ENCODE data around the gene GLS2. TPM values are rescaled to one million over a fixed set of nuclear protein-coding genes. Genes with fewer than 3 reads are reported as not detected.

The GLS2 gene
- total RNA-seq, 1 donor from 2014 or later: 2.3 TPM

GRCh38 chr12:56476972-56477432 is 11.0 kb downstream of the GLS2 start:
- Mint-ChIP-seq H3K4me3 (no peak overlapping the region), H3K4me1 (no peaks in the 10 kb centered on the region), H3K27ac (no peak overlapping the region), H3K27me3 (ENCODE audit: insufficient read depth, low read depth) (peaks cover 2% of the 10 kb centered on the region), H3K9me3 (no peaks in the 10 kb centered on the region), H3K36me3 (peaks cover 9% of the 10 kb centered on the region)
- no peak overlapping the region for H3K27ac ChIP-seq
- no peaks in the 10 kb centered on the region for H3K4me1 ChIP-seq
- no peaks in the 10 kb centered on the region for H3K36me3 ChIP-seq
- H2AFZ ChIP-seq (replicated peaks): no peak overlapping the region
- peaks cover 2% of the 10 kb centered on the region for H3K79me2 ChIP-seq (ENCODE audit: low read depth)
- no peak for TF ChIP-seq EZH2phosphoT487 (IDR thresholded peaks at IDR 0.05)
- no peak for TF ChIP-seq CTCF (IDR thresholded peaks at IDR 0.05)
- no peak for TF ChIP-seq EZH2 (IDR thresholded peaks at IDR 0.05)
- no peak overlapping the region for H3K4me2 ChIP-seq
- no peaks in the 10 kb centered on the region for H3K9me3 ChIP-seq (ENCODE audit: low read depth)
- no peak for DNase-seq (ENCODE audit: low spot score)
- H3K27me3 ChIP-seq: no peaks in the 10 kb centered on the region
- H3K9ac ChIP-seq: no peak overlapping the region
- peaks cover 3% of the 10 kb centered on the region for H3F3A ChIP-seq (ENCODE audit: low read depth)
- H4K20me1 ChIP-seq (ENCODE audit: low read depth): no peaks in the 10 kb centered on the region
- H3K4me3 ChIP-seq: no peak overlapping the region

- Mint-ChIP-seq H3K36me3 (peaks cover 9% of the 10 kb centered on the region), H3K4me1 (no peaks in the 10 kb centered on the region), H3K4me3 (no peak overlapping the region), H3K27ac (no peak overlapping the region), H3K9me3 (no peaks in the 10 kb centered on the region), H3K27me3 (ENCODE audit: insufficient read depth, low read depth) (peaks cover 2% of the 10 kb centered on the region)
- no peaks in the 10 kb centered on the region for H3K27me3 ChIP-seq
- H3K79me2 ChIP-seq (ENCODE audit: low read depth): peaks cover 10% of the 10 kb centered on the region
- no peak overlapping the region for H3K4me3 ChIP-seq
- H3K36me3 ChIP-seq: no peaks in the 10 kb centered on the region
- H3K9me3 ChIP-seq (ENCODE audit: low read depth): no peaks in the 10 kb centered on the region
- no peak for DNase-seq (ENCODE audit: low spot score)
- H3K4me2 ChIP-seq: no peak overlapping the region
- H2AFZ ChIP-seq (replicated peaks): no peak overlapping the region
- H4K20me1 ChIP-seq (ENCODE audit: low read depth): no peaks in the 10 kb centered on the region
- peaks cover 3% of the 10 kb centered on the region for H3F3A ChIP-seq (ENCODE audit: low read depth)
- H3K27ac ChIP-seq: no peak overlapping the region
- TF ChIP-seq CTCF (IDR thresholded peaks at IDR 0.05): no peak
- TF ChIP-seq EZH2 (IDR thresholded peaks at IDR 0.05): no peak
- no peak for TF ChIP-seq EZH2phosphoT487 (IDR thresholded peaks at IDR 0.05)
- H3K9ac ChIP-seq: no peak overlapping the region
- no peaks in the 10 kb centered on the region for H3K4me1 ChIP-seq
Observed at GRCh38 chr12:56476143-56476542, 11.8 kb downstream of the GLS2 start.

- Mint-ChIP-seq H3K9me3 (no peaks in the 10 kb centered on the region), H3K4me3 (no peak overlapping the region), H3K4me1 (peaks cover 7% of the 10 kb centered on the region), H3K36me3 (peaks cover 12% of the 10 kb centered on the region), H3K27me3 (ENCODE audit: insufficient read depth, low read depth) (peaks cover 2% of the 10 kb centered on the region), H3K27ac (no peak overlapping the region)
- Histone ChIP-seq H3F3A (ENCODE audit: low read depth) (peaks cover 13% of the 10 kb centered on the region), H3K9me3 (ENCODE audit: low read depth) (no peaks in the 10 kb centered on the region), H2AFZ (replicated peaks) (no peak overlapping the region), H3K27ac (no peak overlapping the region), H3K4me2 (no peak overlapping the region), H3K36me3 (no peaks in the 10 kb centered on the region), H3K27me3 (no peaks in the 10 kb centered on the region), H3K4me3 (no peak overlapping the region), H4K20me1 (ENCODE audit: low read depth) (no peaks in the 10 kb centered on the region), H3K9ac (no peak overlapping the region), H3K4me1 (peaks cover 4% of the 10 kb centered on the region), H3K79me2 (ENCODE audit: low read depth) (peaks cover 28% of the 10 kb centered on the region)
- DNase-seq (ENCODE audit: low spot score): no peak
- TF ChIP-seq EZH2 (IDR thresholded peaks at IDR 0.05): no peak
- TF ChIP-seq EZH2phosphoT487 (IDR thresholded peaks at IDR 0.05): no peak
- no peak for TF ChIP-seq CTCF (IDR thresholded peaks at IDR 0.05)
Observed at GRCh38 chr12:56474389-56474788, 13.6 kb downstream of the GLS2 start.

All from neural progenitor cell (in vitro differentiated cells).